Ascending aorta (tissue), 2 donors: ENCODE results near the gene RAB17. TPM values are rescaled to one million over a fixed set of nuclear protein-coding genes. Genes with fewer than 3 reads are reported as not detected.

Experiments
- DNase-seq, 2 donors: peaks; one replicate each; pipeline ENCODE4 v3.0.0-alpha.2; 2019; ENCODE audit warnings: low spot score in 2 of 2
- H3K27ac ChIP-seq, 2 donors: fragments of 200-600 bp; sonication (generic); one replicate each; pipeline ENCODE4 v1.5.1; 2016 to 2017; ENCODE audit warnings: mild to moderate bottlenecking in 1 of 2
- H3K27me3 ChIP-seq: fragments of 200-600 bp; sonication (generic); one replicate; pipeline ENCODE4 v1.5.1; 2017
- H3K36me3 ChIP-seq, 2 donors: fragments of 200-600 bp; sonication (generic); one replicate each; pipeline ENCODE4 v1.5.1; 2016
- H3K4me1 ChIP-seq, 2 donors: fragments of 200-600 bp; sonication (generic); one replicate each; pipeline ENCODE4 v1.5.1; 2016 to 2017; ENCODE audit warnings: mild to moderate bottlenecking in 1 of 2
- H3K4me3 ChIP-seq, 2 donors: fragments of 200-600 bp; sonication (generic); one replicate each; pipeline ENCODE4 v1.5.1; 2016 to 2017; ENCODE audit warnings: mild to moderate bottlenecking in 1 of 2
- H3K9me3 ChIP-seq, 2 donors: fragments of 200-600 bp; sonication (generic); one replicate each; pipeline ENCODE4 v1.5.1; 2016
- CTCF ChIP-seq, 3 experiments: fragments of 200-600 bp in 2 of 3; fragments of 450-650 bp in 1 of 3; sonication (generic) in 2 of 3; IDR thresholded peaks; one replicate each; pipeline ENCODE4 v1.5.1; 2016 to 2019; ENCODE audit warnings: antibody characterized with exemption in 3 of 3, mild to moderate bottlenecking in 1 of 3, moderate library complexity in 1 of 3
- intact Hi-C: fragments of 100-400 bp; cut with DNase I; formaldehyde crosslinking; loops from one replicate; pipeline ENCODE4 v1.15.1; 2023
- total RNA-seq: library from RNA; depleted of rRNA; stranded (reverse); fragments of >200 nt; gene quantifications from one replicate; pipeline ENCODE4 v1.1.0, GENCODE V29; 2016

The RAB17 gene
- total RNA-seq, 1 donor from 2014 or later: 0.32 TPM

- Histone ChIP-seq H3K36me3 (no peaks in the 10 kb centered on the region), H3K27ac (peak overlapping the region; percentile 79 to 90), H3K4me3 (no peak overlapping the region), H3K4me1 (peaks cover 15 to 43% of the 10 kb centered on the region in 2 donors), H3K9me3 (no peaks in the 10 kb centered on the region), H3K27me3 (no peaks in the 10 kb centered on the region)
- intact Hi-C loops: loop anchor here (5.0 kb wide), 1 partner anchor 39 kb away; no protein-coding TSS in a partner anchor
- TF ChIP-seq CTCF (IDR thresholded peaks at IDR 0.05): no peak
- no peak for DNase-seq
Observed at GRCh38 chr2:237593596-237594320, 3.2 kb upstream of the RAB17 start.

- peak overlapping the region; percentile 79 to 90 for H3K27ac ChIP-seq
- intact Hi-C loops: loop anchor here (5.0 kb wide), 1 partner anchor 39 kb away; no protein-coding TSS in a partner anchor
- peaks cover 15 to 38% of the 10 kb centered on the region in 2 donors for H3K4me1 ChIP-seq
- H3K27me3 ChIP-seq: no peaks in the 10 kb centered on the region
- no peak for TF ChIP-seq CTCF (IDR thresholded peaks at IDR 0.05)
- no peak overlapping the region for H3K4me3 ChIP-seq
- H3K9me3 ChIP-seq: no peaks in the 10 kb centered on the region
- no peaks in the 10 kb centered on the region for H3K36me3 ChIP-seq
- DNase-seq: no peak
Observed at GRCh38 chr2:237593036-237593435, 2.5 kb upstream of the RAB17 start.

GRCh38 chr2:237592425-237592980, 2.0 kb upstream of the RAB17 start:
- H3K4me1 ChIP-seq: peaks cover 15 to 38% of the 10 kb centered on the region in 2 donors
- no peak overlapping the region for H3K4me3 ChIP-seq
- no peak for DNase-seq
- H3K36me3 ChIP-seq: no peaks in the 10 kb centered on the region
- intact Hi-C loops: loop anchor here (5.0 kb wide), 1 partner anchor 40 kb away; no protein-coding TSS in a partner anchor
- no peaks in the 10 kb centered on the region for H3K27me3 ChIP-seq
- no peaks in the 10 kb centered on the region for H3K9me3 ChIP-seq
- peak overlapping the region; percentile 79 to 90 for H3K27ac ChIP-seq
- no peak for TF ChIP-seq CTCF (IDR thresholded peaks at IDR 0.05)

- no peak for DNase-seq
Observed at GRCh38 chr2:237591141-237591881, 777 bp upstream of the RAB17 start.

More at GRCh38 chr2:237591141-237591881, 777 bp upstream of the RAB17 start:
- Histone ChIP-seq H3K36me3 (no peaks in the 10 kb centered on the region), H3K27ac (peak overlapping the region; percentile 22 to 66), H3K4me3 (no peak overlapping the region), H3K4me1 (peaks cover 15 to 38% of the 10 kb centered on the region in 2 donors), H3K27me3 (no peaks in the 10 kb centered on the region), H3K9me3 (no peaks in the 10 kb centered on the region)
- intact Hi-C loops: loop anchor here (5.0 kb wide), 1 partner anchor 41 kb away; no protein-coding TSS in a partner anchor
- no peak for TF ChIP-seq CTCF (IDR thresholded peaks at IDR 0.05)
